Naive B cell (primary cell): ENCODE measurements around the gene AHCYL2. TPM values are rescaled to one million over a fixed set of nuclear protein-coding genes. Genes with fewer than 3 reads are reported as not detected.

Source experiments
- ATAC-seq, 2 donors: fragments of 150-1000 bp; cut with Tn5 transposase; 2 replicates each; pipeline ENCODE4 v1.10.0; 2021; ENCODE audit warnings: low read depth in 2 of 2, mild to moderate bottlenecking in 2 of 2, moderate library complexity in 2 of 2
- DNase-seq: peaks from one replicate; pipeline ENCODE4 v3.0.0; 2022
- H3K27ac Mint-ChIP-seq, 6 donors: one replicate each; pipeline ENCODE4 v1.8.0; 2020 to 2022; ENCODE audit warnings: mild to moderate bottlenecking in 6 of 6, mixed read lengths in 6 of 6, moderate library complexity in 5 of 6, inconsistent platforms in 2 of 6
- H3K27me3 Mint-ChIP-seq, 3 donors: one replicate each; pipeline ENCODE4 v1.8.0; 2021 to 2022; ENCODE audit warnings: mixed read lengths in 3 of 3, mild to moderate bottlenecking in 1 of 3
- H3K36me3 Mint-ChIP-seq, 2 donors: one replicate each; pipeline ENCODE4 v1.8.0; 2020 to 2022; ENCODE audit warnings: mixed read lengths in 2 of 2, inconsistent platforms in 1 of 2, mild to moderate bottlenecking in 1 of 2
- H3K4me1 Mint-ChIP-seq, 3 donors: one replicate each; pipeline ENCODE4 v1.8.0; 2020 to 2022; ENCODE audit warnings: mixed read lengths in 3 of 3, inconsistent platforms in 1 of 3, mild to moderate bottlenecking in 1 of 3, moderate library complexity in 1 of 3
- H3K4me3 Mint-ChIP-seq, 8 donors: one replicate each; pipeline ENCODE4 v1.8.0; 2020 to 2022; ENCODE audit warnings: mild to moderate bottlenecking in 8 of 8, mixed read lengths in 8 of 8, moderate library complexity in 8 of 8, inconsistent platforms in 2 of 8
- H3K9me3 Mint-ChIP-seq, 7 donors: one replicate each; pipeline ENCODE4 v1.8.0; 2020 to 2022; ENCODE audit warnings: mixed read lengths in 7 of 7, mild to moderate bottlenecking in 5 of 7, inconsistent platforms in 2 of 7, moderate library complexity in 1 of 7
- polyA plus RNA-seq, 6 donors: library from polyadenylated mRNA; unstranded; fragments of 300-500 nt; fragmentation: Illumina TruSeq; gene quantifications; one replicate each; pipeline ENCODE4 v1.2.3, GENCODE V29; 2021; ENCODE audit warnings: low read depth in 6 of 6

The AHCYL2 gene
- 1 to 10 TPM; 3.6 to 9.9 (median 5.3) TPM for polyA plus RNA-seq

DNA sequence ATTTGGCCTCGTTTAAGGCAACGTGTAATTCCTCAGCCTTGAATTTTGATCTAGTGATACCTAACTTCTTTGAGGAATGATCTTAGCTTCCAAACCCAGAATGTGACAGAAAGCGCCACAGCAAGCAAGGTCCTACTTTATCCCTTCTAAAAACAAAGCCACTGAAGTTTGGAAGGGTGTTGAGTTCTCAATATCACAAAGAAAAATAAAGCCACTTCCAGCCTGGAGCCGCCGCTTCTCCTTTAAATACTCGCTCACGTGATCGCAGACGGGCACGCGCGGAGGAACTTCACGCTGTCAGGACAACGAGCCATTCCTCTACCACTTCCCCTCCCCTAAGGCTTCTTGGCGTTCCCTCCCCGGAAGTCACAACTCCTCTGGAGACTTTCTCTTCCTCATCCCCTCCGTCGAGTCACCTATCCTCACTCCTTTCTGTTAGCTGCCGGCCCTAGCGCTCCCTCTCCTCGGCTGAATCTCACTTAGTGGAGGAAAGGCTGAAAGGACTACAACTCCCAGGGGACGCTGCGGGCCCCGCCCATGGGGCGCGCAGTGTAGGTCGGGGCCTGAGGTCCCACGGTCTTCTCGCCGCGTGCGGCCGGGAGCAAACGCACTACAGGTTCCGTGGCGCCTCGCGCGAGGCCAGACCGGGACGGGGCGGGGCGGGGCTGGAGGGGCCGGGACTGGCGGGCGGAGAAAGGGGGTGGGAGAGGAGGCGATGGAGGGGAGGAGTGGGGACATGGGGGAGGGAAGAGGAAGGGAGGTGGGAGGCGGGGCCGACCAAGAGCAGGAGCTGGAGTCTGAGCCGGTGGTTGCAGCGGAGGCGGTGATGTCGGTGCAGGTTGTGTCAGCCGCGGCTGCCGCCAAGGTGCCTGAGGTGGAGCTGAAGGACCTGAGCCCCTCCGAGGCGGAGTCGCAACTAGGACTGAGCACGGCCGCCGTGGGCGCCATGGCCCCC lies at the start of gene AHCYL2:
Gene AHCYL2, plus strand, starts transcription at position 780 of the 955 bp plus-strand sequence.
- peak within 1 kb of the TSS; percentile 91 to 99 (median 97) for H3K27ac Mint-ChIP-seq
- H3K36me3 Mint-ChIP-seq: no peaks in the 10 kb centered on the region
- DNase-seq (peak; percentile 94), ATAC-seq (peak; percentile 88 to 91)
- no peaks in the 10 kb centered on the region for H3K27me3 Mint-ChIP-seq
- no peaks in the 10 kb centered on the region for H3K9me3 Mint-ChIP-seq
- peak within 1 kb of the TSS; percentile 83 to 99 (median 96) for H3K4me3 Mint-ChIP-seq
- H3K4me1 Mint-ChIP-seq: peaks cover 30 to 43% (median 37%) of the 10 kb centered on the region in 3 donors

DNA sequence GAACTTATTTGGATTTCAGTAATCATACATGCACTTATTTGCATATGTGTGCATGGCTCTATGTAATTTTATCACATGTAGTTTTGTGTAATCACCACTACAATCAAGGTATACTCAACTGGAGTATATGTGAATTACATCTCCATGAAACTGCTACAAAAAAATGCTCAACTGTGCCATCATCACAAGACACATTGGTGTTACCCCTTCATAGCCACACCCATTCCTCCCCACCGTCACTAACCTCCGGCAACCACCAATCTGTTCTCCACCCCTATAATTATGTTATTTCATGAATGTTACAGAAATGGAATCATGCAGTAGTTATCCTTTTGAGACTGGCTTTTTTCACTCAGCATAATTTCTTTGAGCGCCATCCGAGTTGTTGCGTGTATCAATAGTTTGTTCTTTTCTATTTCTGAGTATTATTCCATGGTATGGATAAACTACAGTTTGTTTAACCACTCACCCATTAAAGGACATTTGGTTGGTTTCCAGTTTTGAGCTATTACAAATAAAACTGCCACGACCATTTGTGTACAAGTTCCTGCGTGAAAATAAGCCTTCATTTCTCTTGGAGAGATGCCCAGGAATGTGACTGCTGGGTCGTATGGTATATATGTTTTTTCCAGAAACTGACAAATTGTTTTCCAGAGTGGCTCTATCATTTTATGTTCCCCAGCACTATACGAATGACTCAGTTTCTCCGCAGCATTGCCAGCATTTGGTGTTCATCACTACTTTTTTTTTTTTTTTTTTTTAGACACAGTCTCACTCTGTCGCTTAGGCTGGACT lies 47.7 kb upstream of the AHCYL2 start:
- DNase-seq (no peak), ATAC-seq (no peak)
- Mint-ChIP-seq H3K36me3 (no peaks in the 10 kb centered on the region), H3K4me1 (peaks cover 0 to 8% (median 6%) of the 10 kb centered on the region in 3 donors), H3K27me3 (no peaks in the 10 kb centered on the region), H3K9me3 (no peaks in the 10 kb centered on the region), H3K4me3 (no peak overlapping the region), H3K27ac (peak overlapping the region in 2 of 6 donors; percentile 16 to 68)

DNA sequence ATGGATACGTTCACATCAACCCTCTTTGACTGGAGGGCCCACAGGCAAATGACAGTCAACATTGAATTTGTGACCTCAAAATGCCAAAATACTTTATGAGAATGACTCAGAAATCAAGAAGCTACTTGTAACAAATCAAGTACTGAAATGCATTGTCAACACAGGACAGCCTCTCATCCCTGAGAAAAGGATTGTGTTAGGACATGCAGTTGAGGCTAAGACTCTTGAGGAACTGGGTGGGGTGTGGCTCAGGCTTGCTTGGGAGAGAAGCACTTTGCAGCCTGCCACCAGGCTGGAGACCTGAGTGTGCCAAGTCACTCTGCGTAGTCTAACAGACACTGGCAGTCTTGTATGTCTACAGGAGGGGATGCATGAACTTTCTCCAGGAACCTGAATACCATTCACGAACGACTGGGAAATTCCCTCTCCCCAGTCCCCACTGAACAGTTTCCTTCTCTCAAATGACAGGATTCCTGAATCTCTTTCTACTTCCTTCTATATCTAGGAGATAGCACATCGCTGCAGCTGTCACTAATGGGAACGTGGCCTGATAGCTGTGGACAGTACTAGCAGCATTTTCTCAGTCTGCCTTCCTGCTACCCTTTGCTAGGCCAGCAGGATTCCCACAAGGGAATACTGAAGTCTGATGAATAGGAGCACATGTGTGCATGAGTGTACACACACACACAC lies 39.7 kb upstream of the AHCYL2 start:
- peak overlapping the region in 1 of 8 donors; percentile 8 for H3K4me3 Mint-ChIP-seq
- H3K9me3 Mint-ChIP-seq: no peaks in the 10 kb centered on the region
- H3K27me3 Mint-ChIP-seq: peaks cover 5 to 18% (median 15%) of the 10 kb centered on the region in 3 donors
- ATAC-seq (no peak), DNase-seq (no peak)
- no peak overlapping the region for H3K27ac Mint-ChIP-seq
- peaks cover 16 to 28% (median 20%) of the 10 kb centered on the region in 3 donors for H3K4me1 Mint-ChIP-seq
- H3K36me3 Mint-ChIP-seq: no peaks in the 10 kb centered on the region

DNA sequence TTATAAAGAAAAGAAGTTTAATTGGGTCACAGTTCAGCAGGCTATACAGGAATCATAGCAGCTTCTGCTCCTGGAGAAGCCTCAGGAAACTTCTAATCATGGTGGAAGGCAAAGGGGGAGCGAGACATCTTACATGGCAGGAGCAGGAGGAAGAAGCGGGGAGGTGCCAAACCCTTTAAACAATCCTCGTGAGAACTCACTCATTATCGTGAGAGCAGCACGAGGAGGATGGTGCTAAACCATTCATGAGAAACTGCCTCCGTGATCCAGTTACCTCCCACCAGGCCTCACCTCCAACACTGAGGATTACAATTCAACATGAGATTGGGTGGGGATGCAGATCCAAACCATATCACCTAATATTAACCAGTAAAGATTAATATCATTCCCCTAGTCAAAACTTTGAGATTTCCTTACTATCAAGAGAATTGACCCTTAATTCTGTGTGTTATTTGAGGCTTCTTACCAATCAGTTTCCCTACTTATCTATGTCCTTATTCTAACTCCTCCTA lies 38.0 kb upstream of the AHCYL2 start:
- H3K27ac Mint-ChIP-seq: no peak overlapping the region
- no peaks in the 10 kb centered on the region for H3K36me3 Mint-ChIP-seq
- DNase-seq: no peak
- no peak for ATAC-seq
- H3K27me3 Mint-ChIP-seq: peaks cover 15 to 25% (median 23%) of the 10 kb centered on the region in 3 donors
- H3K4me1 Mint-ChIP-seq: peaks cover 16 to 28% (median 20%) of the 10 kb centered on the region in 3 donors
- peak overlapping the region in 3 of 8 donors; percentile 2 to 76 (median 40) for H3K4me3 Mint-ChIP-seq
- H3K9me3 Mint-ChIP-seq: no peaks in the 10 kb centered on the region

DNA sequence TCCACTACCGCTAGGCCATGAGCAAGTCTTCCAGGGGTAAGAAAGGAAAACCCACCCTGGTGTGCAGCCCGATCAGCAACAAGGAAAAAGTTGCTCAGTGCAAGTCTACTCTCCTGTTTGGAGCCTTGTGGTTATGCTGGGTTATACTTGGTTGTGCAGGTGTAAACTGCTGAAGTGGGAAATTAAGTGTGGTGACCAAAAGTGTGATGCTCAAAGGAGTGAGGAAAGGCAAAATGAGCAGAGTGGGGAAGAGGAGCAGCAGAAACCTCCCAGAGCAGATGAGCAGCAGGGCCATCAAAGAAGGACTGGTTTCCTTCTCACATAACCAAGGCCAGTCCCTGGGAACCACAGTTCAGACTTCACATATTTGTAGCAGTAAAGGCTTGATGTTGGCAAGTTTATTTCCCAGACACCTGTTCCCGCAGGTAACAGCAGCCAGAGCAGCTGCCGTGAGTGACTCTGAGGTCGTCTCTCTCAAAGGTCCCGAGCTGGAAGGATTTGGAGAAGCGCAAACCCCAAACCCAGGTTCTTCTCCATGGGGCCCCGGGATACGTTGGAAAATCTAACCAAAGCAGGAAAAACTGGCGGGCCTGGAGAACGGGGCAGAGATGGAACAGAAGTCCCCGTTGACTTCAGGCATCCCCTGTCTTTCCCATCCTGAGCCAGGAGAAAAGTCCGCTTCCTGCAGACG lies 37.0 kb upstream of the AHCYL2 start:
- DNase-seq (no peak), ATAC-seq (no peak)
- Mint-ChIP-seq H3K36me3 (no peaks in the 10 kb centered on the region), H3K9me3 (no peaks in the 10 kb centered on the region), H3K27ac (peak overlapping the region in 4 of 6 donors; percentile 0 to 85 (median 40)), H3K4me3 (peak overlapping the region; percentile 62 to 93 (median 86)), H3K4me1 (peaks cover 20 to 28% (median 20%) of the 10 kb centered on the region in 3 donors), H3K27me3 (peaks cover 21 to 35% (median 33%) of the 10 kb centered on the region in 3 donors)

DNA sequence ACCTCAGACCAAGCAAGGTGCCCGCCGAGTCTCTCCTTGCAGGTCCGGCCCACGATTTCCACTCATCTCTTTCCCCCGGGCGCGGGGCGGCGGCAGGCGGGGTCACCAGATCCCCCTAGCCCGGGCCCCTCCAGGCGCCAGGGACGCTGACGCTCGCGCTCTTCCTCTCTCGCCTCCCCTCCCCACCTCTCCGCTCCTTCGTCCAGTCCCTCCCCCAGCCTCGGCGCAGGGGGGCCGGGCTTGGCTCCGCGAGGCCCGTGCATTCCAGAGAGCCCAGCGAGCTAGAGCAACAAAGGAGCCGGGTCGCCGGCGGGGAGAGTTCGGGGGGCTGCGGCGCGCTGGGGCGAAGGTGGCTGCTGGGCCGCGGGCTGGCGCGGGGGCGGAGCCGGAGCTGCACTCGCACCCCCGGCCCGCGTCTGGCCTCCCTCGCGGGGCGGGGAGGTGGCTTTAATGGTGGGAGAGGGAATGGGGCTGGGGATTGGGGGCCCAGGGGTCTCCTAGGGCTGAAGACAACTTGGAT lies 36.4 kb upstream of the AHCYL2 start, which contains the start of gene SMO:
Gene SMO, plus strand, starts transcription at position 262 of the 520 bp plus-strand sequence. CDS start 519 bp downstream, outside the sequence.
- Mint-ChIP-seq H3K9me3 (no peaks in the 10 kb centered on the region), H3K27me3 (peaks cover 21 to 35% (median 34%) of the 10 kb centered on the region in 3 donors), H3K4me3 (peak within 1 kb of the TSS; percentile 71 to 94 (median 86))

DNA sequence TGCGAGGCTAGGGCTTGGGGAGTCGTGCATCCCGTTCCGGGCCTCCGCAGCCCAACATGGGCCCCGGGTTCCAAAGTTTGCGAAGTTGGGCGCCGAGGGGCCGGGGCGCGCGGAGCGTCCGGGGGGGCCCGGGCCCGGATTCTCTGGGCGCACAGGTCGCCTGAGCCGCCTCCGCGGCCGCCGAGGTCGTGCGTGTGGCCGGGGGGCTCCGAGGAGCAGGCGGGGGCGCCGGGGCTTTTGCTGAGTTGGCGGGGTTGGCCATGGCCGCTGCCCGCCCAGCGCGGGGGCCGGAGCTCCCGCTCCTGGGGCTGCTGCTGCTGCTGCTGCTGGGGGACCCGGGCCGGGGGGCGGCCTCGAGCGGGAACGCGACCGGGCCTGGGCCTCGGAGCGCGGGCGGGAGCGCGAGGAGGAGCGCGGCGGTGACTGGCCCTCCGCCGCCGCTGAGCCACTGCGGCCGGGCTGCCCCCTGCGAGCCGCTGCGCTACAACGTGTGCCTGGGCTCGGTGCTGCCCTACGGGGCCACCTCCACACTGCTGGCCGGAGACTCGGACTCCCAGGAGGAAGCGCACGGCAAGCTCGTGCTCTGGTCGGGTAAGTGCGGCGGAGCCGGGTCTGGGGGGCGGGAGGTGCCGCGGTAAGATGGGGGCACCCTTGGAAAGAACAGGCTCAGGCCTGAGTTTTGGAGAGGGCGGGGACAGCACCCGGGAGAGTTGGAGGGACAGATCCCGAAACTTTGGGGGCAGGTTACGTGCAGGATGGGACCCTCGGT lies 35.8 kb upstream of the AHCYL2 start:
- Mint-ChIP-seq H3K27ac (peak overlapping the region in 3 of 6 donors; percentile 73 to 86 (median 75)), H3K27me3 (peaks cover 21 to 35% (median 34%) of the 10 kb centered on the region in 3 donors), H3K4me1 (peaks cover 20 to 28% (median 20%) of the 10 kb centered on the region in 3 donors), H3K9me3 (no peaks in the 10 kb centered on the region), H3K4me3 (peak overlapping the region; percentile 71 to 94 (median 86)), H3K36me3 (no peaks in the 10 kb centered on the region)
- ATAC-seq (peak; percentile 32 to 43), DNase-seq (no peak)

More for the DNA sequence above, 36.4 kb upstream of the AHCYL2 start, which contains the start of gene SMO:
- H3K27ac Mint-ChIP-seq: peak within 1 kb of the TSS in 5 of 6 donors; percentile 8 to 86 (median 75)
- no peaks in the 10 kb centered on the region for H3K36me3 Mint-ChIP-seq
- ATAC-seq (peak; percentile 59 to 65), DNase-seq (no peak)
- peaks cover 20 to 28% (median 20%) of the 10 kb centered on the region in 3 donors for H3K4me1 Mint-ChIP-seq

DNA sequence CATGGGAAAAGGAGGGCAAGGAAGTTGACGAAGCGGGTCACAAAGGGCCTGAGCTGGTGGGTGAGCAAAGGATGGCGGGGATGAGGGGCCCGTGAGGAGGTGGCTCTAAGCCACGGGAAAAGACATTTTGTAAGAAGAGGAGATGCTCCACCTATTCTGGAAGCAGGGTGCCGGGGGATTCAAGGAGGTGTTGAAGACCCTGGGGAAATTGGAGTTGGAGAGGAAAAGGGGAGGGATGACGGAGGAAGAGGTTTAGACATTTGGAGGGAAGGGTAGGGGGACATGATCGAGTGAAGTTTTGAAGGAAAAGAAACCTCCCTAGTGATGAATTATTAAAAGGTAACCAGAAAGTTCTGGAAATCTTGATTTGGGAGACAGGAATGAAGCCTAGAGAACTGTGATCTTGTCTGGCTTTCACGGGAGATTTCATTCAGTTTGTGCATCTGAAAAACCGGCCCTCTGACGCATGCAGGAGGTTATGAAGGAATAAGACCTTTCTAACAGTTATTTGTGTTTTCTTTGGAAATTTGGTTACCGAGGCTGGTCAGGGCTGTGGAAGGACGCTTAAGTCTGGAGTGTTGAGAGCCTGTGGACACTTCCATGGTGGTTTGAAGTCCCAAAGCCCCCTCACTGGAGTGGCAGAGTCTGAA lies 35.0 kb upstream of the AHCYL2 start:
- Mint-ChIP-seq H3K36me3 (no peaks in the 10 kb centered on the region), H3K4me3 (peak overlapping the region; percentile 71 to 94 (median 85))

DNA sequence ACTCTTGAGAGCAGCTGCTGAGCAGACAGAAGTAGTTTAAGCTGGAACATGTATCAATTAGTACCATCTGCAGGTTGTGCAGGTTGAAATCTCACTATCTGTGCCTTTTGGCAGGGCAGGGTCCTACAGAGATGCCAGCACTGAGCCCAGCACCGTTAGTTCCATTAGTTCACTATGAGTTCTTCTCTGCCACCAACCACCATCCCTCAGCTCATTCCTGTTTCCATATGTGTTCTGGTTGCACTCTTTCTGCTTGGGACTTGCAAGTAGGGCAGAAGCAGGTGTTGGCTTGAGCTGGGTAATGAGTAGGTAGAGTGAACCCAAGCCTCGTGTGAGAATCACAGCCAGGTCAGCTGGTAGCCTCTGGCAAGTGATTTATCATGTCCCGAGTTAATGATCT lies 33.6 kb upstream of the AHCYL2 start:
- Mint-ChIP-seq H3K9me3 (no peaks in the 10 kb centered on the region), H3K4me3 (peak overlapping the region in 1 of 8 donors; percentile 64), H3K4me1 (peaks cover 20 to 27% (median 20%) of the 10 kb centered on the region in 3 donors), H3K27ac (no peak overlapping the region), H3K27me3 (peaks cover 21 to 35% (median 34%) of the 10 kb centered on the region in 3 donors), H3K36me3 (no peaks in the 10 kb centered on the region)
- ATAC-seq (no peak), DNase-seq (no peak)

More for the DNA sequence above, 35.0 kb upstream of the AHCYL2 start:
- ATAC-seq (no peak), DNase-seq (no peak)
- H3K27ac Mint-ChIP-seq: peak overlapping the region in 3 of 6 donors; percentile 75 to 86 (median 83)
- H3K27me3 Mint-ChIP-seq: peaks cover 21 to 35% (median 34%) of the 10 kb centered on the region in 3 donors
- H3K4me1 Mint-ChIP-seq: peaks cover 20 to 28% (median 20%) of the 10 kb centered on the region in 3 donors
- no peaks in the 10 kb centered on the region for H3K9me3 Mint-ChIP-seq

DNA sequence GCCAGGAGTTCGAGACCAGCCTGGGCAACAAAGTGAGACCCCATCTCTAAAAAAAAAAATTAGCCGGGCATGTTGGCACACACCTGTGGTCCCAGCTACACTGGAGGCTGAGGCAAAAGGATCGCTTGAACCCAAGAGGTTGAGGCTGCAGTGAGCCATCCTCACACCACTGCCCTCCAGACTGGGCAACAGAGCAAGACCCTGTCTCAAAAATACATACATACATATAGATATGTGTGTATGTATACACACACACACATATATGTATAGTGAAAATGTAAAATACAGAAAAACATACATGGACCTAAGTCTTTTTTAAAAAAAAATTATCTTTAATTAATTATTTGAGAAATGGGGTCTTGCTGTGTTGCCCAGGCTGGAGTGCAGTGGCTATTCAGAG lies 30.9 kb upstream of the AHCYL2 start:
- peaks cover 0 to 4% (median 0%) of the 10 kb centered on the region in 7 donors for H3K9me3 Mint-ChIP-seq
- H3K4me1 Mint-ChIP-seq: peaks cover 20 to 21% (median 20%) of the 10 kb centered on the region in 3 donors
- H3K4me3 Mint-ChIP-seq: no peak overlapping the region
- H3K27me3 Mint-ChIP-seq: peaks cover 16 to 30% (median 26%) of the 10 kb centered on the region in 3 donors
- no peak overlapping the region for H3K27ac Mint-ChIP-seq
- ATAC-seq (no peak), DNase-seq (no peak)
- H3K36me3 Mint-ChIP-seq: no peaks in the 10 kb centered on the region

DNA sequence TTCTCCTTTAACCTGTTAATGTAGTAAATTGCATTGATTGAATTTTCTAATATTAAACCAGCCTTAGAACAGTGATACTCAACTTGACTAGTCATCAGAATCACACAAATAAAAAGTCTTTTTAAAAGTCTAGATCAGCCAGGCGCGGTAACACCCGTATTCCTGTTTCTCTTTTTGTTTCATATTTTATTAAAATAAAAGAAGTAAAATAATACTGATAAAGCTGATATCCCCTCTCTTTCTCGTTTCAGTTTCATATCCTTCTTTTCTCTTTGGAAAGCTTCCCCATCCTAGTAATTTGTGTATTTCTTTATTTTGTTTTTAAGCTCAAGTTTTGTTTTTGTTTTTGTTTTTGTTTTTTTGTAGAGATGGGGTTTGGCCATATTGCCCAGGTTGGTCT lies 27.1 kb upstream of the AHCYL2 start:
- Mint-ChIP-seq H3K27me3 (peaks cover 0 to 1% (median under 1%) of the 10 kb centered on the region in 3 donors), H3K4me1 (peaks cover 9 to 13% (median 11%) of the 10 kb centered on the region in 3 donors), H3K9me3 (peaks cover 0 to 4% (median 0%) of the 10 kb centered on the region in 7 donors), H3K27ac (no peak overlapping the region), H3K36me3 (no peaks in the 10 kb centered on the region), H3K4me3 (peak overlapping the region in 1 of 8 donors; percentile 46)
- peak; percentile 45 to 60 for ATAC-seq
- DNase-seq: no peak
